Gastrocnemius medialis (tissue), 4 donors: Measurements from ENCODE around the gene STON2. TPM values are rescaled to one million over a fixed set of nuclear protein-coding genes. Genes with fewer than 3 reads are reported as not detected.
A peak's percentile ranks its signal among the peaks of the same experiment; 100 is the strongest.

Source experiments
- ATAC-seq, 2 donors: fragments of 150-250 bp; one replicate each; pipeline ENCODE4 v1.9.1; 2016
- DNase-seq, 2 donors: peaks; one replicate each; pipeline ENCODE4 v3.0.0-alpha.2; 2019
- H3K27ac ChIP-seq, 4 donors: fragments of 200-600 bp; sonication (generic); 1 replicate in 1 of 4; 2 replicates in 3 of 4; pipeline ENCODE4 v1.5.1; 2016 to 2018; ENCODE audit warnings: mild to moderate bottlenecking in 2 of 4, moderate library complexity in 1 of 4
- H3K27me3 ChIP-seq, 3 donors: fragments of 200-600 bp; sonication (generic) in 2 of 3; 1 replicate in 1 of 3; 2 replicates in 2 of 3; pipeline versions ENCODE4 v1.5.1 to v1.6.0; 2016 to 2019; ENCODE audit warnings: mild to moderate bottlenecking in 1 of 3, moderate library complexity in 1 of 3
- H3K36me3 ChIP-seq, 2 donors: fragments of 200-600 bp; sonication (generic) in 1 of 2; one replicate each; pipeline ENCODE4 v1.5.1; 2017 to 2018
- H3K4me1 ChIP-seq, 2 donors: fragments of 200-600 bp; sonication (generic) in 1 of 2; one replicate each; pipeline ENCODE4 v1.5.1; 2016 to 2017; ENCODE audit warnings: mild to moderate bottlenecking in 2 of 2
- H3K4me3 ChIP-seq, 4 donors: fragments of 200-600 bp; sonication (generic) in 3 of 4; 1 replicate in 1 of 4; 2 replicates in 3 of 4; pipeline ENCODE4 v1.5.1; 2016 to 2019; ENCODE audit warnings: mild to moderate bottlenecking in 2 of 4
- H3K9me3 ChIP-seq, 3 donors: fragments of 200-600 bp; sonication (generic) in 2 of 3; 1 replicate in 1 of 3; 2 replicates in 2 of 3; pipeline ENCODE4 v1.5.1; 2016 to 2019
- POLR2A ChIP-seq, 2 donors: fragments of 450-650 bp; IDR thresholded peaks; one replicate each; pipeline ENCODE4 v1.6.1; 2017; ENCODE audit warnings: antibody characterized with exemption in 2 of 2, mild to moderate bottlenecking in 2 of 2, moderate library complexity in 2 of 2
- in situ Hi-C, 4 donors: fragments of 200-750 bp; cut with MboI; loops; one replicate each; pipeline versions ENCODE4 v1.15.0 to v1.8.0; 2017; ENCODE audit warnings: low sequenced_read_pairs in 4 of 4
- intact Hi-C: fragments of 100-400 bp; cut with DNase I; formaldehyde crosslinking; loops from one replicate; pipeline ENCODE4 v1.15.1; 2023; ENCODE audit warnings: low total_unique reads
- total RNA-seq, 4 donors: library from RNA; depleted of rRNA; stranded (reverse); fragments of >200 nt; gene quantifications; one replicate each; pipeline versions ENCODE4 v1.1.0 to v1.2.3, GENCODE V29; 2016
- TF ChIP-seq, protein P1 (sequence below), 5 experiments: fragments of 450-650 bp in 3 of 5; fragments of 200-600 bp in 2 of 5; sonication (generic) in 2 of 5; IDR thresholded peaks in 4 of 5; conservative IDR thresholded peaks in 1 of 5; 1 replicate in 4 of 5; 2 replicates in 1 of 5; pipeline ENCODE4 v1.5.1; 2016 to 2019; ENCODE audit warnings: antibody characterized with exemption in 5 of 5, mild to moderate bottlenecking in 3 of 5, moderate library complexity in 3 of 5

Gene STON2, protein sequence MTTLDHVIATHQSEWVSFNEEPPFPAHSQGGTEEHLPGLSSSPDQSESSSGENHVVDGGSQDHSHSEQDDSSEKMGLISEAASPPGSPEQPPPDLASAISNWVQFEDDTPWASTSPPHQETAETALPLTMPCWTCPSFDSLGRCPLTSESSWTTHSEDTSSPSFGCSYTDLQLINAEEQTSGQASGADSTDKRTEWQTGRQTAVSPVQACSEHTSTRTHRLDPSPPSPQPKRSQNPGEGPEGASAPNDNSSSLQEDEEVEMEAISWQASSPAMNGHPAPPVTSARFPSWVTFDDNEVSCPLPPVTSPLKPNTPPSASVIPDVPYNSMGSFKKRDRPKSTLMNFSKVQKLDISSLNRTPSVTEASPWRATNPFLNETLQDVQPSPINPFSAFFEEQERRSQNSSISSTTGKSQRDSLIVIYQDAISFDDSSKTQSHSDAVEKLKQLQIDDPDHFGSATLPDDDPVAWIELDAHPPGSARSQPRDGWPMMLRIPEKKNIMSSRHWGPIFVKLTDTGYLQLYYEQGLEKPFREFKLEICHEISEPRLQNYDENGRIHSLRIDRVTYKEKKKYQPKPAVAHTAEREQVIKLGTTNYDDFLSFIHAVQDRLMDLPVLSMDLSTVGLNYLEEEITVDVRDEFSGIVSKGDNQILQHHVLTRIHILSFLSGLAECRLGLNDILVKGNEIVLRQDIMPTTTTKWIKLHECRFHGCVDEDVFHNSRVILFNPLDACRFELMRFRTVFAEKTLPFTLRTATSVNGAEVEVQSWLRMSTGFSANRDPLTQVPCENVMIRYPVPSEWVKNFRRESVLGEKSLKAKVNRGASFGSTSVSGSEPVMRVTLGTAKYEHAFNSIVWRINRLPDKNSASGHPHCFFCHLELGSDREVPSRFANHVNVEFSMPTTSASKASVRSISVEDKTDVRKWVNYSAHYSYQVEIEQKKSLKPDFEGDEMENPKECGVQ
- total RNA-seq = 100 to 1,000 TPM in 3 of 4 donors, 10 to 100 TPM in 1; 60.2 to 198 (median 161) TPM

DNA sequence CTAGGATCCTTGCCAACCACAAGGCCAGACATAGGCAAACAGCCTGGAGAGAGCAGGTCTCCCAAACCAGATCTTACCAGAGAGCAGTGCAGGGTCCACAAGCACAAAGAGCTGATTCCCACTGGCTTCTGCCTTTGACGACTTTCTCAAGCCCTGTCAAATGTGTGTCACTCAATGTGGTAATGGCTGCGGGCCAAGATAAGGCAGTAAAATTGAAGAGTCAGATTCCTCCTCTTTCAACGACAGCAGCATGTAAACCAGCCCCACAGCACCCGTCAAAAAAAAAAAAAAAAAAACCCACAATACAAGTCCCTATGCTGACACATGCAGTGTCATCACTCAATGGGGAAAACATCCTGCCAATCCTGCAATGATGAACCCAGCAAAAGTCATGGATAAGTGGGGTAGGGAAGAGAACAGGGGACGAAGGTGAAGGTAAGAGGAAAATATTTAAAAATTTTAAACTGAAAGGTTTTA lies at the start of gene STON2:
Gene STON2, minus strand, starts transcription at position 123 of the 477 bp plus-strand sequence. CDS start 1,942 bp downstream, outside the sequence.
- in situ Hi-C loops (loop anchor here in 1 of 4 donors (5.0 kb wide), 1 partner anchor 47 kb away; no protein-coding TSS in a partner anchor), intact Hi-C loops (loop anchor here (2.0 to 5.0 kb wide), 4 partner anchors 37 to 181 kb away; no protein-coding TSS in a partner anchor)
- peak; percentile 50 to 57 for ATAC-seq
- peak; percentile 64 to 81 for DNase-seq
- H3K27me3 ChIP-seq = no peaks in the 10 kb centered on the region
- H3K27ac ChIP-seq = peak within 1 kb of the TSS; percentile 85 to 95 (median 92)
- peaks cover 45 to 48% of the 10 kb centered on the region in 2 donors for H3K4me1 ChIP-seq
- TF ChIP-seq, protein P1, sequence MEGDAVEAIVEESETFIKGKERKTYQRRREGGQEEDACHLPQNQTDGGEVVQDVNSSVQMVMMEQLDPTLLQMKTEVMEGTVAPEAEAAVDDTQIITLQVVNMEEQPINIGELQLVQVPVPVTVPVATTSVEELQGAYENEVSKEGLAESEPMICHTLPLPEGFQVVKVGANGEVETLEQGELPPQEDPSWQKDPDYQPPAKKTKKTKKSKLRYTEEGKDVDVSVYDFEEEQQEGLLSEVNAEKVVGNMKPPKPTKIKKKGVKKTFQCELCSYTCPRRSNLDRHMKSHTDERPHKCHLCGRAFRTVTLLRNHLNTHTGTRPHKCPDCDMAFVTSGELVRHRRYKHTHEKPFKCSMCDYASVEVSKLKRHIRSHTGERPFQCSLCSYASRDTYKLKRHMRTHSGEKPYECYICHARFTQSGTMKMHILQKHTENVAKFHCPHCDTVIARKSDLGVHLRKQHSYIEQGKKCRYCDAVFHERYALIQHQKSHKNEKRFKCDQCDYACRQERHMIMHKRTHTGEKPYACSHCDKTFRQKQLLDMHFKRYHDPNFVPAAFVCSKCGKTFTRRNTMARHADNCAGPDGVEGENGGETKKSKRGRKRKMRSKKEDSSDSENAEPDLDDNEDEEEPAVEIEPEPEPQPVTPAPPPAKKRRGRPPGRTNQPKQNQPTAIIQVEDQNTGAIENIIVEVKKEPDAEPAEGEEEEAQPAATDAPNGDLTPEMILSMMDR (IDR thresholded peaks at IDR 0.05 in 4 of 5, conservative IDR thresholded peaks at IDR 0.05 in 1 of 5) = no peak
- peak; percentile 22 to 58 for TF ChIP-seq POLR2A (IDR thresholded peaks at IDR 0.05)
- H3K4me3 ChIP-seq = peak within 1 kb of the TSS; percentile 20 to 44 (median 26)
- H3K9me3 ChIP-seq = no peaks in the 10 kb centered on the region
- peaks cover 0 to 11% of the 10 kb centered on the region in 2 donors for H3K36me3 ChIP-seq

DNA sequence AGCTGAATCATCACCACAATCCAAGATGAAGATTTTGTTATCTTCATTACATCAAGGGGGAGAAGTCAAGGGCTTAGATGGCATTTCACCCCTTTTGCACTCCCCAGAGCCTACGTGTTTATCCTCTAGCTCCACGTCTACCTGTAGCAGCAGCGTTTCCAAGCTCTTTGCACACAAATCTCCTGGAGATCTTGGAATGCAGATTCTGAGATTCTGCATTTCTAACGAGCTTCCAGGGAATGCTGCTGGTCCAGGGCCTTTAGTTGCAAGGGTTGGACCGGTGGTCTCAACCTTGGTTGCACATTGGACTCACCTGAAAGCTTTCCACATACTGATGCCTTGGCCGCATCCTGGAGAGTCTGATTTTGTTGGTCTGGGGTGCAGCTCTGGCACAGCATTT lies 49.5 kb upstream of the STON2 start:
- in situ Hi-C loops (loop anchor here in 1 of 4 donors (5.0 kb wide), 1 partner anchor 47 kb away; the partner anchor contains the start of gene STON2), intact Hi-C loops (loop anchor here (2.0 kb wide), 1 partner anchor 49 kb away; the partner anchor contains the start of gene STON2)
- peak in 1 of 2 donors; percentile 26 for ATAC-seq
- Histone ChIP-seq H3K36me3 (no peaks in the 10 kb centered on the region), H3K27ac (peak overlapping the region; percentile 81 to 89 (median 84)), H3K27me3 (no peaks in the 10 kb centered on the region), H3K9me3 (no peaks in the 10 kb centered on the region), H3K4me1 (peaks cover 48 to 58% of the 10 kb centered on the region in 2 donors), H3K4me3 (peak overlapping the region in 3 of 4 donors; percentile 4 to 30 (median 13))
- no peak for DNase-seq
- TF ChIP-seq POLR2A (IDR thresholded peaks at IDR 0.05) = no peak
- TF ChIP-seq, protein P1 (IDR thresholded peaks at IDR 0.05 in 4 of 5, conservative IDR thresholded peaks at IDR 0.05 in 1 of 5) = no peak

DNA sequence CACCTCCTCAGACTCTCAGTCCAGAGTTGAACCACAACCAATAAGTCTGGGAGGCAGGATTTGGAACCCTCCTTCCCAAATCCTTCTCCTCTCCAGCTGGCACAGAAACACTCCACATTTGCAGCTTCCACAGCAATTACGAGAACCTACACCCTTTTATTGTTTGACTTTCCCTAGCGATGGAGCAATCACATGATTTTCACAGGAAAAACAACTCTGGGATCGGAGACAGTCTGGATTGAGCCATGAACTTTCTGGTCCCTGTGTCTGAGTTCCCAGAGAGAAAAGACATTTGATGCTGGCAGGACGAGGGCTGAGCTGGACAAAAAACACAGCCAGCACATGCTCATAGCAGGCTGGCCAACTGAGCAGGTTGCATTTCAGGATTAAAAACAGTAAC lies 49.0 kb upstream of the STON2 start:
- no peaks in the 10 kb centered on the region for H3K9me3 ChIP-seq
- intact Hi-C loops = loop anchor here (2.0 kb wide), 1 partner anchor 48 kb away; the partner anchor contains the start of gene STON2
- TF ChIP-seq POLR2A (IDR thresholded peaks at IDR 0.05) = no peak
- TF ChIP-seq, protein P1 (IDR thresholded peaks at IDR 0.05 in 4 of 5, conservative IDR thresholded peaks at IDR 0.05 in 1 of 5) = no peak
- H3K4me1 ChIP-seq = peaks cover 48 to 58% of the 10 kb centered on the region in 2 donors
- in situ Hi-C loops = loop anchor here in 1 of 4 donors (5.0 kb wide), 1 partner anchor 47 kb away; the partner anchor contains the start of gene STON2
- DNase-seq = peak; percentile 60 to 72
- no peaks in the 10 kb centered on the region for H3K36me3 ChIP-seq
- H3K27me3 ChIP-seq = no peaks in the 10 kb centered on the region
- H3K27ac ChIP-seq = peak overlapping the region; percentile 81 to 89 (median 84)
- peak overlapping the region; percentile 4 to 30 (median 21) for H3K4me3 ChIP-seq
- peak; percentile 68 to 71 for ATAC-seq
